LoVo (cell line): ENCODE measurements around the gene SEC16B.

ENCODE experiments used
- DNase-seq: peaks from one replicate; pipeline ENCODE4 v3.0.0-alpha.2; 2016; ENCODE audit warnings: low spot score

Gene SEC16B

GRCh38 chr1:177979272-177979671, 9.4 kb upstream of the SEC16B start:
- no peak for DNase-seq

DNA sequence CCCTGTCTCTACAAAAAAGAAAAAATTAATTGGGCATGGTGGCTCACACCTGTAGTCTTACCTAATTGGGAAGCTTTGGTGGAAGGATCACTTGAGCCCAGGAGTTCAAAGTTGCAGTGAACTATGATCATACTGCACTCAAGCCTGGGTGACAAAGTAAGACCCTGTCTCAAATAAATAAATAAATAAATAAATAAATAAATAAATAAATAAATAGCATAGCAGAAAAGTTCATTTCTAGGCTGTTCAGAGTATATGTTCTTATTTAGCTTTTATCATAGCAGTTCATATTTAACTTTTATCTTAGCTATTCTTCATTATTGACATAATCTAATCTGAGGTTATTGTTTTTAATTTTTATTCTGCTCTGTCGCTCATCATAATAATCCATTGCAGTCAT, 8.7 kb upstream of the SEC16B start:
- DNase-seq, result no peak

GRCh38 chr1:177977141-177977540, 7.3 kb upstream of the SEC16B start:
- DNase-seq, result no peak

- no peak for DNase-seq
Observed at GRCh38 chr1:177976596-177976995, 6.7 kb upstream of the SEC16B start.

- DNase-seq, result no peak
Observed at GRCh38 chr1:177975588-177976495, 6.0 kb upstream of the SEC16B start.

- no peak for DNase-seq
Observed at GRCh38 chr1:177973585-177973984, 3.7 kb upstream of the SEC16B start.

DNA sequence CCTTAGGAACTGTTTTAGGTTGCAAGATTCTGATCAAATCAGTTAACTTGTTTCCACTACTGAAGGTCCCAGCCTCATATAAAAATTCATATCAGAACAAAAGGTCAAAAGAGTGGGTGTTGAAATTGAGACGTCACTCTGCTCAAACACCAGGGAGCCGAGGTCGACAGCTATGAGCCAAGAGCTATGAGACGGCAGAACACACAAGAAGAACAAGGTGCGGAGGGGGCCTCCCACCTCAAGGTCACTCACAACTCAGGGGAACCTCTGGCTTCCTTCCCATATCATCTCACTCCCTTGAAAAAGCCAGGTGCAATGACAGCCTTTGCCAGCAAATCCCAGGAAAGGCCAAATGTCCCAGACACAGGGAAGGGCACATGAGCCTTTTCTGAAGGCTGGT, 749 bp downstream of the SEC16B start:
- DNase-seq, result no peak

DNA sequence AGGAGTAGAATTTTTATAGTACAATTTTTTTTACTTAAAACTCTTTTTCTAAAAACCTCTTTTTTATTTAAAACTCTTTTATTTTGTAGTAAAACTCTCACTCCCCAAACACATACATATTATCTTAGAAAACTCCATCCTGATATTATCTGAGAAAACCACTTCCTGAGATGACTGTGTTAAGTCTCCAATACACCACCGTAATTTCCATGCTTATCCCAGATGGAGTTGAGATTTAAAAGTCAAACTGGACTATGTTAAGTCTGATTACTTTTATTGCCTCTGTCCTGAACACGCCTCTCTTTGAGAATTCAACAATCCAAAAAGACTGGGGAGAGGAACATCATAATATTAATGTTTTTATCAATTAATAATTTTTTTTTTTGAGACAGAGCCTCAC, 3.7 kb downstream of the SEC16B start:
- DNase-seq, result no peak

- no peak for DNase-seq
Observed at GRCh38 chr1:177965293-177965692, 4.6 kb downstream of the SEC16B start.

- no peak for DNase-seq
Observed at GRCh38 chr1:177964336-177964735, 5.5 kb downstream of the SEC16B start.

DNA sequence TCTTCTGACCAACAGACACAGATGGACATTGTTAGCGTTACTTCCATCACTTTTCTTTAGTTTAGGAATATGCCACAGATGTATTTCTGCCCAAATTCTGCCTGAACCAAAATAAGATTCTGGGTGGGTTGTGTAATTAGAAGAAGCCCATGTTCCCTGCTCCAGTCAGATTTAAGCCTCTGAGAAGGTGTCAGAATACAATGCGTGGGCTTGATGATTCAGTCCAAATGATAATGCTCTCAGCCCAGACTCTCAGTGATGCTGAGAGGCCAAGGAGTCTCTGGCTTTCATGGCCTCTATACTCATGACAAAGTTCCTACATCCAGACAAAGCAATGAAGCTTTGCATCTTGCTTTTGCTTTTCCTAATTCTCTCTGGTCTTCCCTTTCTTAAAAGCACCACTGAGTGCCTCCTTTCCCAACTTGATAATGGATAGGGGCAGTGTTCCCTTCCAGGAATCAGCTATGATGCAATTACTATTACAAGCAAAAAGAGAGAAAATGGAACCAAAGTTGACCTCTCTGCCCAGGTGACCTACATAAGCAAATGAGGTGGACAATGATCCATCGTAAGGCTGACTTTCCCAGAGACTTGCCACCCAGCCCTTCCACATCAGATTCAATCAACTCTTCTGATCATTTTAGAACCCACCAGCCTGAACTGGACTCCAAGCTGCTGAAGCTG, 8.8 kb downstream of the SEC16B start:
- DNase-seq, result no peak

GRCh38 chr1:177959811-177960515, 9.9 kb downstream of the SEC16B start:
- DNase-seq, result peak; percentile 8

- DNase-seq, result no peak
Observed at GRCh38 chr1:177958092-177958491, 11.8 kb downstream of the SEC16B start.

DNA sequence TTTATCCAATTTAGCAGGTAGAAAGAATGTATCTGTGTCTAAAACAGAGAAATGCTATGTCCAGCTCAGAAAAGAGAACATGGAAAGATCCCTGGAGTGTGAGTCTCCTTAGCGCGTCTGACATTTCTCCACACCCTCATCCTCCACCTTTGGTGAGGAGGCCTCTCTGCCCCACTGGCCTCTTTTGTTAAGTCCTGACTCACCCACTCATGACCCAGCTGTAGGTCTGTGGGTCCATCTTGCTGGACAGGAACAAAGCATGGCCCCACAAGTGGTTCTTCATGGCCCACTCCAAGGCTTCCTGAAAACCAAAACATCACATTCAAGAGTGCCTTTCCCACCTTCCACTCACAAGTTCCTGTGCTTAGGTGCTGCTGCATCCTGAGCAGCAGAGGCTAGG, 15.8 kb downstream of the SEC16B start:
- no peak for DNase-seq

DNA sequence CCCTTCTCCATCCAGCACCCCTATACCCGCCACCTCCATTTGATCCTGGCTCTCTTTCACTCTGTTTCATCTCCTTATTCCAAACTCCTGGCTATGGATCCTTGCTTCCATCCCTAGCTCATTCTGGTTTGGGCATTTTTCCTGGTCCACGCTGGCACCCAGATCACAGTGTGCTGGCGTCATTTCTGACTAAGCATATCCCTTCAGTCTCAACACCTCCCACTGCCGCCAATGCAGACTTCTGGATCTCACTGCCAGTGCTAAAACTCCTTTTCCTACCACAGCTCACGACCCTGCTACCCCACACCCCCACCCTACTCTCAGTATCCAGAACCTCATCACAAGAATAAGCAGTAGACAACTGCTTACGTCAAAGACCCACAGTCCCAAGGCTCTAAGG, 16.3 kb downstream of the SEC16B start:
- DNase-seq, result no peak

- DNase-seq, result no peak
Observed at GRCh38 chr1:177952691-177953090, 17.2 kb downstream of the SEC16B start.

GRCh38 chr1:177952249-177952648, 17.6 kb downstream of the SEC16B start:
- no peak for DNase-seq

DNA sequence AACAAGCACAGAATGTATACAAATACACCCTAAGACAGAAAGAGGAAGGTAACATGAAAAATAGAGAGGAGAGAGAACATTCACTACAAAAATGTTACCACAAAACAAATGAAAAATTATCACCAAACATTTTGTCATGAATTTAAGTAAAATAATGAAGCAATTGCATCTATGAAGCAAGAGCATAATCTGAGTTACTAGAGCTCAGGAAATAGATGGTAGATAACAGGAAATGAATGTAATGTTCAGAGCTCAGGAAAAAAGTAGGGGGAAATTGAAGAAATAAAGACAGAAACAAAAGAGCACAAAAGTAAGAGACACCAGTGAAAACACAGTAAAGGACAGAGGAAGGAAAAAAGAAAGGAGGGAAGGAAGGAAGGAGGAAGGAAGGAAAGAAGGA, 19.4 kb downstream of the SEC16B start:
- no peak for DNase-seq

- peak; percentile 65 for DNase-seq
Observed at GRCh38 chr1:177948336-177948972, 21.4 kb downstream of the SEC16B start.

DNA sequence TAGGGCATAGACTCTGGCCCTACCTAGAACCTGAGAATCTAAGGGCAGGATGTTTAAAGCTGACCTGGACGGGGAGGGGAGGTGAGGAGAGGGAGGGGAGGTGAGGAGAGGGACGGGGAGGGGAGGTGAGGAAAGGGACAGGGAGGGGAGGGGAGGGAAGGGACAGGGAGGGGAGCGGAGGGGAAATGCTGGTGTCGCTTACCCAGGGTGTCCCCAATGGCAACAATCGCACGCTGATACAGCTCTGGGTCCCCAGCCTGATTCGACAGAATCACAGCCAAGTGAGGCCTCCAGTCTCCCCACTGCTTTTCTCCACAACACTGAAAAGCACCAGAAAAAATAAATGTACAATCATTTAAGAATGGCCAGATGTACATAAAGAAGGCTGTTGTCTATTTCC, 22.2 kb downstream of the SEC16B start:
- DNase-seq, result no peak

- peak; percentile 39 for DNase-seq
Observed at GRCh38 chr1:177945943-177946650, 23.8 kb downstream of the SEC16B start.
